BE2C (cell line): ENCODE data around the gene ZNF565. TPM values are rescaled to one million over a fixed set of nuclear protein-coding genes. Genes with fewer than 3 reads are reported as not detected.

Source experiments
- DNase-seq: peaks from one replicate; pipeline ENCODE4 v3.0.0-alpha.2; 2020
- H3K27me3 ChIP-seq: fragments of 250-450 bp; sonication (Bioruptor Pico); 2 replicates; pipeline ENCODE4 v1.5.1; 2020; ENCODE audit warnings: mild to moderate bottlenecking
- H3K36me3 ChIP-seq: fragments of 250-450 bp; sonication (Bioruptor Pico); 2 replicates; pipeline ENCODE4 v1.5.1; 2020; ENCODE audit warnings: mild to moderate bottlenecking
- H3K4me1 ChIP-seq: fragments of 250-450 bp; sonication (Bioruptor Pico); 2 replicates; pipeline ENCODE4 v1.5.1; 2020
- H3K4me3 ChIP-seq: 2 replicates; pipeline ENCODE4 v1.5.1; 2011; ENCODE audit warnings: low read depth, low read length
- H3K9me3 ChIP-seq: fragments of 250-450 bp; sonication (Bioruptor Pico); 2 replicates; pipeline ENCODE4 v1.5.1; 2020
- polyA plus RNA-seq: library from polyadenylated mRNA; unstranded; fragments of >200 nt; gene quantifications from one replicate; pipeline ENCODE4 v1.2.1, GENCODE V29; 2012; ENCODE audit warnings: low read depth, missing spikeins; ENCODE audit not compliant: insufficient read length, insufficient read depth
- TF ChIP-seq, protein P1 (sequence below): IDR thresholded peaks from 2 replicates; pipeline ENCODE4 v1.5.1; 2012; ENCODE audit warnings: mild to moderate bottlenecking, low read depth, low read length

Gene ZNF565
- polyA plus RNA-seq = 2.5 TPM

DNA sequence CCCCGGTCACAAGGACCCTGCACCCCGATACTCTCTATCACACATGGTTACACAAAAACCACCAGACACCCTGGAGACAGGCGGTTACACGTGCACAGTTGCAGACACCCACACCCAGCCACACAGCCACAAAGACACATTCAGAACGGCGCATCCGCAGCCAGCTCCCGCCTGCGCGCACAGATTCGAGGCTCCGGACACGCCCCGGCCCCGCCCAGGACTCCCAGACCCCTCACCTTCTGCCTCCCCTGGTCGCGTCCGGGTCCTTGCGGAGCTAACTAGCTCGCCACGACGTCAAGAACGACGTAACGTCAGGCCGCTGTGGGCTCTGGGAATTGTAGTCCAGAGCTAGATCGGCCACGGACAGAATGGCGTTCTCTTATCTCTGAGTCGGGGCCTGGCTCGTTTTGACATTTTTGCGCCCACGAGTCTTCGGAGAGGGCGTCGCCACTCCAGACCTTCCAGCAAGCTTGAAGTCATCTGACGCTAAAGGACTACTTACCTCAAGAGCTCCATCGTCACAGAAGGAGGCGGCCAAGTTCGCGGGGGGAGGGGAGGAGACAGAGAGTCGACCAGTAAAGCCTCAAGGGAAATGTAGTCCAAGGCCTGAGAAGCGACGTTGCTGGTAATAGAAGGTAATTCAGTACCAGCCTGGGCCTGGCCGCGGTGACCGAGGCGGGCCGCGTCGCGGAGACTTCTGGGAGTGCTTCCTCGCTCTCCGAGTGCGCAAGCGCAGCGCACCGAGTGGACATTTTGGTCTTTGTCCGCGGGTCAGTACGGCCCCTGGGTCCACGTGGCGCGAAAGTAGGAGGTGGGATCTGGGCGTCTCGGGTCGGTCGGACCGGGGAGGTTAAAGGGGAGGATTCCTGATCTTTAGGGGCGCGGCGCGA, at the start of gene ZNF565, which contains the start of gene ZNF146:
Gene ZNF565 (minus strand): TSS at position 280 of the 890 bp plus-strand sequence. CDS start 12,680 bp downstream, outside the sequence.
Gene ZNF146 (plus strand): TSS at position 721 of the 890 bp plus-strand sequence. CDS start 21,335 bp downstream, outside the sequence.
- Histone ChIP-seq H3K4me1 (no peaks in the 10 kb centered on the region; the same call in 1 of the 2 replicates), H3K4me3 (peak within 1 kb of the TSS; percentile 99), H3K9me3 (no peaks in the 10 kb centered on the region), H3K36me3 (peaks cover 25% of the 10 kb centered on the region), H3K27me3 (no peaks in the 10 kb centered on the region)
- DNase-seq = peak; percentile 99
- TF ChIP-seq, protein P1, sequence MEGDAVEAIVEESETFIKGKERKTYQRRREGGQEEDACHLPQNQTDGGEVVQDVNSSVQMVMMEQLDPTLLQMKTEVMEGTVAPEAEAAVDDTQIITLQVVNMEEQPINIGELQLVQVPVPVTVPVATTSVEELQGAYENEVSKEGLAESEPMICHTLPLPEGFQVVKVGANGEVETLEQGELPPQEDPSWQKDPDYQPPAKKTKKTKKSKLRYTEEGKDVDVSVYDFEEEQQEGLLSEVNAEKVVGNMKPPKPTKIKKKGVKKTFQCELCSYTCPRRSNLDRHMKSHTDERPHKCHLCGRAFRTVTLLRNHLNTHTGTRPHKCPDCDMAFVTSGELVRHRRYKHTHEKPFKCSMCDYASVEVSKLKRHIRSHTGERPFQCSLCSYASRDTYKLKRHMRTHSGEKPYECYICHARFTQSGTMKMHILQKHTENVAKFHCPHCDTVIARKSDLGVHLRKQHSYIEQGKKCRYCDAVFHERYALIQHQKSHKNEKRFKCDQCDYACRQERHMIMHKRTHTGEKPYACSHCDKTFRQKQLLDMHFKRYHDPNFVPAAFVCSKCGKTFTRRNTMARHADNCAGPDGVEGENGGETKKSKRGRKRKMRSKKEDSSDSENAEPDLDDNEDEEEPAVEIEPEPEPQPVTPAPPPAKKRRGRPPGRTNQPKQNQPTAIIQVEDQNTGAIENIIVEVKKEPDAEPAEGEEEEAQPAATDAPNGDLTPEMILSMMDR = no peak

DNA sequence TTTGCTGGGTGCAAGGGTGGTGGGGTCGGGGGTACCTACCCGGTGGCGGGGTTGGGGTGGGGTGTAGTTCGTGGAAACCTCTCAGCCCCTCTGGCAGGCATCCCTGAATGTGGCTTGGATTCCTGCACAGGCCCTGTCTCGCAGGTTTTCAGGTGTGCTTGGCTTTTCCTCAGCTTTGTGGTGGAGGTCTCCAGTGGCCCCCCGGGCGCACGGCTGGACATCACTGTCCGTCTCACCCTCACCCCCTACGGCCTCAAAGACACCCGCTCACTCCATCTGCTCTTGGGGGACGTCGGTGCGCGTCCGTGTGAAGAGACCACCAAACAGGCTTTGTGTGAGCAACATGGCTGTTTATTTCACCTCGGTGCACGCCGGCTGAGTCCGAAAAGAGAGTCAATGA, 44.7 kb upstream of the ZNF565 start:
- TF ChIP-seq, protein P1 = no peak
- DNase-seq = no peak
- Histone ChIP-seq H3K9me3 (0 out of 2 replicates have a peak, but pooled peaks cover 3% of the 10 kb centered on the region), H3K4me3 (no peak overlapping the region), H3K4me1 (no peaks in the 10 kb centered on the region), H3K27me3 (no peaks in the 10 kb centered on the region), H3K36me3 (no peaks in the 10 kb centered on the region)

DNA sequence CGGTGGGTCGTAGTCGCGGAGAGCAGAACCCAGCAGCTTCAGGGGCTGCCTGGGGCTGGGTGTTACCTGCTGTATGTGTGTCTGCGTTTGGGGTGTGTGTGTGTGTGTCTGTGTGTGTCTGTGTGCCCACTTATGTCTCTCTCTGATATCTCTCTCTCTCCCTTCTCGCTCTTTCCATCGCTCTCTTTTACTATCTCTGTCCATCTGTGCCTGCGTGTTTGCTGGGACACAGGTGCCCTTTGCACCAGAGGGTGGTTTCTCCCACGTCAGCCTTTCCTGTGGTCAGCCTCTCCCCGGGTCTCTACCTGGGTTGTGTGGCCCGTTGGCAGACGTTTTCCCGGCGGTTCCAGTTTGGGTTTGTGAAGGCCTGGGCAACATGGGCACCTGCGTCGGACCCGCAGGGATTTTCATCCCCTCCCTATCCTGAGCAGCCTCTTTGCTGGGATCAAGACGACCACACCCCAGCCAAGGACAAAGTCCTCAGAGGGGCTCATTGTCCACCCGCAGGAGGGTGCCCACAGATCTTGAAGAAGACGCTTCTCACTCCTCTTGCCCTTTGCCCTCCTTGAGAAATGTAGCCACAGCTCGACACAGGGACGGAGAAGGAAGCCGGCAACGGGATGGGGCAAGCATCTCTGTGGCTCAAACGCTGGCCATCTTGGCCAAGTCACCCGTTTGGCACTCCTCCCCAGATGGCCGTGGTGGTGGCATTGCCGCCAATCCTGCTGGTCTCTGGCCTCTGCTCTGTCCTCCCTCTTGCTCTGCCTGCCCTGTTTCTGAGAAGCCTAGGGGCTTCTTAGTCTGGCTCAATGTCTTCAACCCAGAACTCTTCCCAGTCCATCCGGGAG, 43.8 kb upstream of the ZNF565 start:
- 0 out of 2 replicates have a peak, but pooled peaks cover 3% of the 10 kb centered on the region for H3K9me3 ChIP-seq
- no peak overlapping the region for H3K4me3 ChIP-seq
- TF ChIP-seq, protein P1 = no peak
- no peaks in the 10 kb centered on the region for H3K36me3 ChIP-seq
- DNase-seq = no peak
- H3K27me3 ChIP-seq = no peaks in the 10 kb centered on the region
- no peaks in the 10 kb centered on the region for H3K4me1 ChIP-seq

DNA sequence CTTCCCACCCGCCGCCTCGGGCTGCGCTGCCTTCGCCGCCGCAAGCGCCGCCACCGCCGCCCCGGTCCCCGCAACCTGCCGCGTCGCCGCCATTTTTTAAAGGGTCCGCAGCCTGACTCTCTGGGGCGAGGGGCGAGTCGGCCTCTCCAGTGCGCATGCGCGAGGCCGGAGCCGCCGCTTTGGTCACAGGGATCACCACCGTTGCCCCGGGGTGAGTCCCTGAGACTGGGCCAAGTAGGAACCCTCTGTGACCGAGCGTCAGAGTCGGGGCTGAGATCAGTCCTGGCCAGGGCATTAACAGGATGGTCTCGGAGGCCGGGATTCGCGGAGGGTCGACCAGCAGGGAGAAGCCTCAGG, 43.0 kb upstream of the ZNF565 start:
- H3K4me3 ChIP-seq = peak overlapping the region; percentile 47
- H3K36me3 ChIP-seq = no peaks in the 10 kb centered on the region
- H3K9me3 ChIP-seq = 0 out of 2 replicates have a peak, but pooled peaks cover 3% of the 10 kb centered on the region
- no peaks in the 10 kb centered on the region for H3K27me3 ChIP-seq
- TF ChIP-seq, protein P1 = no peak
- peak; percentile 62 for DNase-seq
- no peaks in the 10 kb centered on the region for H3K4me1 ChIP-seq

DNA sequence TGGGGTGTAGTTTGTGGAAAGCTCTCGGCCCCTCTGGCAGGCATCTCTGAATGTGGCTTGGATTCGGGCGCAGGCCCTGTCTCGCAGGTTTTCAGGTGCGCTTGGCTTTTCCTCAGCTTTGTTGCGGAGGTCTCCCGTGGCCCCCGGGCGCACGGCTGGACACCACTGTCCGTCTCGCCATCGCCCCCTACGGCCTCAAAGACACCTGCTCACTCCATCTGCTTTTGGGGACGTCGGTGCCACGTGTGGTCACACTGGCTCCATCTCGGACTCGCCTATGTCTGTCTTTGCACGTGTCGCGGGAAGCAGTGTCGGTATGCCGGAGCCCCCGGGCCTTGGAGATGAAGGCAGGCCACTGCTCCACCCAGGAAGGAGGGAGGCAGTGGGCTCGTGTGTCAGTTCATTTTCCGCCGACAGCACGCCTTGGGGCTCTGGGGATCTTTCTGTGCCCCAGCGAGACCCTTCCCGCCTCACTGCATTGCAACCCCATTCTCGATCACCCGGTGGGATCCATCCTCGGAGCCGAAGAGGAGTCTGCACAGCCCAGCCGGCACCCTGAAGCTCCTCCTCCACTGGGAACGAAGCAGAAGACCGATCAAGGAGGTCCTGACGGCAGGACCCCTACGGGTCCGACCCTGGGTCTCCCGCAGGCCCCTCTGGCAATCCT, 42.5 kb upstream of the ZNF565 start:
- Histone ChIP-seq H3K36me3 (no peaks in the 10 kb centered on the region), H3K27me3 (no peaks in the 10 kb centered on the region), H3K4me3 (peak overlapping the region; percentile 47), H3K9me3 (0 out of 2 replicates have a peak, but pooled peaks cover 3% of the 10 kb centered on the region), H3K4me1 (no peaks in the 10 kb centered on the region)
- DNase-seq = no peak
- TF ChIP-seq, protein P1 = no peak
